ENCODE results near the gene STPG1. TPM values are rescaled to one million over a fixed set of nuclear protein-coding genes. Genes with fewer than 3 reads are reported as not detected.

Gene STPG1
- total and polyA plus RNA-seq, 3 donors from 2014 or later = 25.1 to 67.6 (median 45.9) TPM

- intact Hi-C loops (cut with DNase I; ENCODE audit: low total_unique reads) = no loop called here
Measured at GRCh38 chr1:24417681-24418080, 4.1 kb upstream of the STPG1 start.

GRCh38 chr1:24416666-24417391 lies 3.2 kb upstream of the STPG1 start:
- intact Hi-C loops (cut with DNase I; ENCODE audit: low total_unique reads) = no loop called here
- no peak overlapping the region for H3K27ac ChIP-seq
- H3K4me3 ChIP-seq = peak overlapping the region in 1 of 2 donors; percentile 71
- 65 to 66% methylated on average over 10 of the region's 10 CpGs for whole genome bisulfite sequencing, 2 donors
- no peak for DNase-seq
- no peaks in the 10 kb centered on the region for H3K27me3 ChIP-seq
- no peaks in the 10 kb centered on the region for H3K36me3 ChIP-seq (ENCODE audit: low read depth, missing control alignments)
- peaks cover 6% of the 10 kb centered on the region for H3K4me1 ChIP-seq
- TF ChIP-seq POLR2A (IDR thresholded peaks at IDR 0.05) = no peak
- no peak for TF ChIP-seq CTCF (IDR thresholded peaks at IDR 0.05)
- H3K9me3 ChIP-seq = no peaks in the 10 kb centered on the region

More at GRCh38 chr1:24417681-24418080, 4.1 kb upstream of the STPG1 start:
- Histone ChIP-seq H3K4me3 (no peak overlapping the region), H3K36me3 (ENCODE audit: low read depth, missing control alignments) (no peaks in the 10 kb centered on the region), H3K27ac (no peak overlapping the region), H3K27me3 (no peaks in the 10 kb centered on the region), H3K4me1 (peaks cover 6% of the 10 kb centered on the region), H3K9me3 (no peaks in the 10 kb centered on the region)
- no peak for TF ChIP-seq CTCF (IDR thresholded peaks at IDR 0.05)
- TF ChIP-seq POLR2A (IDR thresholded peaks at IDR 0.05) = no peak
- WGBS, 2 donors = 57 to 63% methylated on average over 1 of the region's 1 CpG
- no peak for DNase-seq

GRCh38 chr1:24415910-24416665 lies 2.5 kb upstream of the STPG1 start:
- TF ChIP-seq CTCF (IDR thresholded peaks at IDR 0.05) (no peak), POLR2A (IDR thresholded peaks at IDR 0.05) (no peak)

GRCh38 chr1:24415334-24415909 lies 1.8 kb upstream of the STPG1 start, which contains the start of gene NIPAL3:
Gene NIPAL3 (plus strand): TSS chr1:24415802. CDS start chr1:24419548, 3,746 bp downstream.
- Histone ChIP-seq H3K36me3 (ENCODE audit: low read depth, missing control alignments) (no peaks in the 10 kb centered on the region), H3K4me1 (peaks cover 6% of the 10 kb centered on the region), H3K4me3 (peak within 1 kb of the TSS; percentile 45 to 71), H3K9me3 (no peaks in the 10 kb centered on the region), H3K27ac (peak within 1 kb of the TSS in 1 of 2 donors; percentile 24), H3K27me3 (no peaks in the 10 kb centered on the region)
- 3 to 5% methylated on average over 23 to 28 of the region's 28 CpGs for WGBS, 2 donors
- TF ChIP-seq CTCF (IDR thresholded peaks at IDR 0.05) (peak; percentile 79 to 90 (median 84)), POLR2A (IDR thresholded peaks at IDR 0.05) (no peak)
- intact Hi-C loops (cut with DNase I; ENCODE audit: low total_unique reads) = no loop called here
- DNase-seq = peak; percentile 99

More at GRCh38 chr1:24415910-24416665, 2.5 kb upstream of the STPG1 start:
- DNase-seq = no peak
- no peaks in the 10 kb centered on the region for H3K36me3 ChIP-seq (ENCODE audit: low read depth, missing control alignments)
- no peak overlapping the region for H3K27ac ChIP-seq
- H3K4me3 ChIP-seq = peak overlapping the region; percentile 45 to 71
- peaks cover 6% of the 10 kb centered on the region for H3K4me1 ChIP-seq
- no peaks in the 10 kb centered on the region for H3K27me3 ChIP-seq
- intact Hi-C loops (cut with DNase I; ENCODE audit: low total_unique reads) = no loop called here
- no peaks in the 10 kb centered on the region for H3K9me3 ChIP-seq
- 2 to 3% methylated on average over 35 of the region's 35 CpGs for WGBS, 2 donors

All from testis (tissue), 3 donors.